Measurements from ENCODE around the gene STX5.
A peak's percentile ranks its signal among the peaks of the same experiment; 100 is the strongest.
"Not testable (repeated sequence)": the region's sequence is repeated elsewhere in the genome, so short reads cannot be mapped to it uniquely, and the experiment has no call there.

The STX5 gene

GRCh38 chr11:62854013-62854824 lies 22.4 kb upstream of the STX5 start:
- peak in 1 of 2 donors; percentile 38 for DNase-seq

DNA sequence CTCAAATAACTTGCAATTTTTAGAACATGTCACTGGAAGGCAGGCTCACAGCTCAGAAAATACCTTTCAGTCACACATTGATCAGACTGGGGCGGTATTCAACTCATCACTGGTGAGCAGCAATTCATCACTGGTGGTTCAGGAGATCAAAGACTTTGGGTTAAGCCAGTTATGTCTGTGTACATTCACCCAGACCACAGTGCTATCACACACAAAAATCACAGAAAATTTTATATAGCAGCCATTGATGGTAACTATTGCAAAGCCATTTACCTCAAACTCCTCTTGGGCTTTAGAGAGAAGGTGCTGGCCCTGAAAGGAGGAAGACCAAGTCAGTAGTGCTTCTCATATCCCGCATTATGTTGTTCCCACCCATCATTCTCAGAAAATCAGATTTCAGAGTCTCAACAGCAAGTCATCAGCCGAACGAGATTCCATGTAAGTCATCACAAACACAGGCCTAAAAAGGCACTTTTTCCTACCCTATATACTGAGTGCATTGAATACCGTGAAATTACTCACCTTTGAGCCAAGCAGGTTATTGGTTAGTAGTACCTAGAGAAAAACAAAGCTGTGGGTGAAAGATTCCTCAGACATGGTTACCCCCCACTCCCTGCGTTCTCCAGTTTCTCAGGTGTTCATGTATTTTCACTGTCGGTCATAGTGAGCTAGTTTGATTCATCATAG lies 21.6 kb upstream of the STX5 start:
- DNase-seq = no peak

GRCh38 chr11:62852523-62853188 lies 20.8 kb upstream of the STX5 start:
- DNase-seq = no peak

- no peak for DNase-seq
Measured at GRCh38 chr11:62851807-62852522, 20.1 kb upstream of the STX5 start.

DNA sequence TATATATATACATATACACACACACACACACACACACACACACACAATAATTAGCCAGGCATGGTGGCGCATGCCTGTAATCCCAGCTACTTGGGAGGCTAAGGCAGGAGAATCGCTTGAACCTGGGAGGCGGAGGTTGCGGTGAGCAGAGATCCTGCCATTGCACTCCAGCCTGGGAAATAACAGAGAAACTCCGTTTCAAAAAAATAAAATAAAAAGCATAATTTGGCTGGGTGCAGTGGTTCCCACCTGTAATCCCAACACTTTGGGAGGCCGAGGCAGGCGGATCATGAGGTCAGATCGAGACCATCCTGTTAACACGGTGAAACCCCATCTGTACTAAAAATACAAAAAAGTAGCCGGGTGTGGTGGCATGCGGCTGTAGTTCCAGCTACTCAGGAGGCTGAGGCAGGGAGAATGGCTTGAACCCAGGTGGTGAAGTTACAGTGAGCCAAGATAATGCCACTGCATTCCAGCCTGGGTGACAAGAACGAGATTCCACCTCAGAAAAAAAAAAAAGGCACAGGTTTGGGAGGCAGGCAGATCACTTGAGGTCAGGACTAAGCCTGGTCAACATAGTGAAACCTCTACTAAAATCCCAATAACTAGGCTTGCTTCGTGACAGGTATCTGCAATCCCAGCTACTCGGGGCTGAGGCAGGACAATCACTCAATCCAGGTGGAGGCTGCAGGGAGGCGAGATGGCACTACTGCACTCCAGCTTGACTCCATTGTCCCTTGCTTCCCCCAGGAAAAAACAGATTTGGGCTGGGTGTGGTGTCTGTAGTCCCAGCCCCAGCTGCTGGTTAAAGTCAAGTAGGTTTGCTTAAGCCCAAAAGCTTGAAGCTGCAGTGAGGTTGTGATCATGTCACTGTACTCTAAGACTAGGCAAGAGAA lies 19.3 kb upstream of the STX5 start:
- peak; percentile 44 to 52 for DNase-seq

DNA sequence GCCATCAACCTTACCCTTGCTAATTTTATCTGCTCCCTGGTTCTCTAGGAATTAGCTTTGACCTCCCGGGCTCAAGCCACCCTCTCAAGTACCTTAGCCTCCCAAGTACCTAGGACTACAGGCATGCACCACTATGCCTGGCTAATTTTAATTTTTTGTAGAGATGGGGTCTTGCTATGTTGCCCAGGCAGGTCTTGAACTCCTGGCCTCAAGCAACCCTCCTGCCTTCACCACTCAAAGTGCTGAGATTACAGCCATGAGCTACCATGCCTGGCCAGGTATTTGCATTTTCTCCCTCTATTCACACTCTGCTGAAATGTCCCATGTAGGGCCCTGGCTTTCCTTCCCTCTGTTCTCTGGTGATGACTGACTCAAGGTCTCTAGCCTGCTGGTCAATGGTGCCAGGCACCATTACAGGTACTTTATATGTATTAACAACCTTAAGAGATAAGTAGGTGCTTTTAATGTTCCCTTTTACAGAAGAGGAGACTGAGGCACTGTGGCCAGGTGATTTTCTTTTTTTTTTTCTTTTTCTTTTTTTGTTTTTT lies 16.0 kb upstream of the STX5 start:
- no peak for DNase-seq

DNA sequence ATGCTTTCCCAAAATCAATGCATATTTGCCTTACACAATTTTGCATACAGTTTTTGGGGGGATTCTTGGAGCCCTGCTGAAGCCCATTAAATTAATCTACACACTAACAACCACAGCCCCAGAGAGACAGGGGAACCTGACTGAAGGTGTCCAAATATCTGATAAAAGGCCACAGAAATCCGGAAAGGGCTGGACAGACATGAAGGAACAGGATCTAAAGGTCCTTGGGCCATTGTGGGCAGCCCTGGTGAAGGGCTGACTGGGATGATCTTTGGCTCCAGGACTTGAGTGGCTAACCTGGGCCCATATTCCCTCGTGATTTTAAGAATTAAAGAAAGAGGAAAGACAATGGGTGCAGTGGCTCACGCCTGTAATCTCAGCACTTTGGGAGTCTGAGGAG lies 14.3 kb upstream of the STX5 start:
- DNase-seq = no peak

GRCh38 chr11:62844154-62844553 lies 12.3 kb upstream of the STX5 start:
- no peak for DNase-seq

DNA sequence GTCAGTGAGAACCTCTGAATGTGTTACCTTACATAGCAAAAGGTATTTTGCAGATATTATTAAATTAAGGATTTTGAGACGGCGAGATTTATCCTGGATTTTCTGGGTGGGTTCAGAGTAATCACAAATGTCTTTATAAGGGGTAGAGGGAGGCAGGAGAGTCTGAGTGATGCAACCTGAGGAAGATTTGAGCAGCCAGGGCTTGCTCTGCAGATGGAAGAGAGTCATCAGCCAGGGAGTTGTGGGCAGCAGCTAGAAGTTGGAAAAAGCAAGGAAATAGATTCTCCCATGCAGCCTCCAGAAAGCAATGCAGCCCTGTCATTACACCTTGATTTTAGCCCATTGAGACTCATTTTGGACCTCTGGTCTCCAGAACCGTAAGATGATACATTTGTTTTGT lies 11.6 kb upstream of the STX5 start:
- DNase-seq = no peak

DNA sequence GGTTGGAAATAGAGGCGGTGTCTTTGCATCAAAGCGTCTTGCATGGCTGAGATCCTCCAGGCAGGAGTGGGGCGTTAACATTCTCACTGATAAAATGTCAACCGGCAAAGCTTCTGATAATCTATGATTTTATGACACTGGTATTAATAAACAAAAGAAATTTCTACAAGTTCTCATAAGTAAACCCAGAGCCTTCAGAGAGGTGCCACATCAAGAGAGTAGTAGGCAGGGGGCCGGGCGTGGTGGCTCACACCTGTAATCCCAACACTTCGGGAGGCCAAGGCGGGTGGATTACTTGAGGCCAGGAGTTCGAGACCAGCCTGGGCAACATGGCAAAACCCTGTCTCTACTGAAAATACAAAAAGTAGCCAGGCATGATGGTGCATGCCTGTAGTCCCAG lies 11.0 kb upstream of the STX5 start:
- not testable (repeated sequence) for DNase-seq

GRCh38 chr11:62842171-62842741 lies 10.4 kb upstream of the STX5 start:
- peak; percentile 52 to 55 for DNase-seq

- DNase-seq = peak; percentile 71 to 83
Measured at GRCh38 chr11:62841361-62842170, 9.7 kb upstream of the STX5 start.

- peak; percentile 84 to 88 for DNase-seq
Measured at GRCh38 chr11:62840721-62841360, 9.0 kb upstream of the STX5 start.

DNA sequence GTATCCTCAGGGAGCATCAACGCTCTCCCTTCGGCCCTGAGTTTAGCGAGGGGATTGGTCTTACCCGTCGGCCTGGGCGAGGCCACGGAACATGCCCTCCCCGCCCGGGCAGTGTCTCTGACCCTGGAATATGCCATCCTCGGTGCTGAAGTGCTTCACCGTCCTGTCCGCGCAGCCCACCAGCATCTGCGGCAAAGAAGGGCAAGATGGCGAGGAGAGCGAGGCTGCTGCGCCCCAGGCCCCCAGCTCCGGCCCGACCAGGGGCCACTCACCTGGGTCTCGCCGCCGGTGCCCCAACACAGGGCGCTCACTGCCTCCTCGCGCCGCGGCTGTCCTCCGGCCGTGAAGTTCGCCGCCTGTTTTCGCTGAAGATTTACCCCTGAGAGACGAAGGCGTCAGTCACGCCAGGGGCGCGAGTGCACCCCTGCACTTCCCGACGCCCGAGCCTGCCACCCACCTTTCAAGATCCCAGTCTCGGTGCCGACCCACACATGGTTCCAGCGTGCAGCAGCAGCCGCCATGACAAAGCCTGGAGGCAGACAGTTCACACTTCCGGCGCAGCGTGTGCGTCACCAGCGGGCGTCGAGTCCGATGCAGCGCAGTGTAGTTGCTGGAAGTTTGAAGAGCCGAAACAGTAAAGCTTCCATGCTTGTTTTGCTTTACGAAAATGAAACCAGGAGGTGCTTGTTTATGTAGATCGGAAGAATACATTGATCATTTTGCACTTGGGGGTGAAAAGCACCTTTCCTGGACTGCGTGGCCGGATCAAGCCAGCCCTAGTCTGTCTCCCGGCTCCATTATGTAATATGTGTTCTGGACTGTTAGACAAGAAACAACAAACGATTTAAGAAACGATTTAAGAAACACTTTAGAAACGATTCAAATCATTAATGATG lies 7.4 kb upstream of the STX5 start, which contains the start of gene WDR74:
Gene WDR74, minus strand, starts transcription at position 541 of the 896 bp plus-strand sequence. Its CDS starts 20 bp downstream, at position 521.
- DNase-seq = peak; percentile 87 to 93

- no peak for DNase-seq
Measured at GRCh38 chr11:62835336-62835735, 3.5 kb upstream of the STX5 start.

DNA sequence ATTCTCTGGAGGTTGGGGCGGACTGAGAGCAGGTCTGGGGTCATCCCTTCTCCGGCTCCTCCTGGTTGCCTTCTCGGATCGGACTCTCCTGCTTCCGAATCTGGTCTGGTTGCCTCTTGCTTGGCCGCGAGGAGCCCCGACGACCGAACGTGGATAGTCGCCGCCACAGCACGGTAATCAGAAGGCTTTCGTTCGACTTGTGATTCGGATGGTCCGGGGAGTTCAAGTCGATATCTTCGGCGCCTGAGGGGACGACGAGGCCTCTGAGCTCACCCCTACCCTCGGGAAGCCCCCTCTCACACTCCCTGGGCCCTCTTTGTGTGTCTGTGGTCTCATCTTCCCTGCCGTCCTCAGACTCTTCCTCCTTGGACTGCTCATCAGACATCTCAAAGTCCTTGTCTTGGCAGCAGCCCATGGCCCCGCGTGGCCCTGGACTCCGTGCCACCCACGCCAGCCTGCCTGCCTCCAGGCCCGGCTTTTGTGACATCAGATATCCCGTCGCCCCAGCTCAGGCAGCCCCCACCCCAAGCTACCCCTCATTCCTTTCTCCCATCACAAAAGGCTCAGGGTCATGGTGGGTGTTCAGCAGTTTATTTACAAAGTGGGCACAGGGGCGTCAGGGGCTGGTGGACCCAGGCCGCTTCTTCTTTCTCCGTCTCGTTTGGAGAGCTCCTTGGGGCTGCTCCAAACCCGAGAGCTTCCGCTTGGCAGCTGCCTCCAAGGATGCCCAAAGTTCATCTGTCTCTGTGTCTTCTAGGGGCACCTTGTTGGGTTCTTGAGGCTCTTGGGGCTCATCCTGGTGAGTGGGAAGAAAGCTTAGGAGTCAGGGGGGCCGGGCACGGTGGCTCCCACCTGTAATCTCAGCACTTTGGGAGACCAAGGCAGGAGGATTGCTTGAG lies 734 bp upstream of the STX5 start, which contains the start of gene TEX54:
Gene TEX54, minus strand, starts transcription at position 506 of the 899 bp plus-strand sequence.
- no peak for DNase-seq

GRCh38 chr11:62830904-62831519 lies 839 bp downstream of the STX5 start:
- DNase-seq = no peak
